Ureter (tissue), 1 donor: ENCODE measurements around the gene PUS1. TPM values are rescaled to one million over a fixed set of nuclear protein-coding genes. Genes with fewer than 3 reads are reported as not detected.
"Not testable (repeated sequence)": the region's sequence is repeated elsewhere in the genome, so short reads cannot be mapped to it uniquely, and the experiment has no call there.

Experiments used
- DNase-seq: peaks from one replicate; pipeline ENCODE4 v3.0.0-alpha.2; 2020; ENCODE audit warnings: low spot score
- total RNA-seq: library from RNA; stranded (reverse); gene quantifications from one replicate; pipeline ENCODE4 v1.2.4, GENCODE V29; 2023
- donor health status: DM: yes; HTN: yes; CAD: no.

The PUS1 gene
- total RNA-seq, 1 donor from 2014 or later: 46.9 TPM

GRCh38 chr12:131959641-131960589 is 30.8 kb downstream of the PUS1 start:
- DNase-seq: no peak

DNA sequence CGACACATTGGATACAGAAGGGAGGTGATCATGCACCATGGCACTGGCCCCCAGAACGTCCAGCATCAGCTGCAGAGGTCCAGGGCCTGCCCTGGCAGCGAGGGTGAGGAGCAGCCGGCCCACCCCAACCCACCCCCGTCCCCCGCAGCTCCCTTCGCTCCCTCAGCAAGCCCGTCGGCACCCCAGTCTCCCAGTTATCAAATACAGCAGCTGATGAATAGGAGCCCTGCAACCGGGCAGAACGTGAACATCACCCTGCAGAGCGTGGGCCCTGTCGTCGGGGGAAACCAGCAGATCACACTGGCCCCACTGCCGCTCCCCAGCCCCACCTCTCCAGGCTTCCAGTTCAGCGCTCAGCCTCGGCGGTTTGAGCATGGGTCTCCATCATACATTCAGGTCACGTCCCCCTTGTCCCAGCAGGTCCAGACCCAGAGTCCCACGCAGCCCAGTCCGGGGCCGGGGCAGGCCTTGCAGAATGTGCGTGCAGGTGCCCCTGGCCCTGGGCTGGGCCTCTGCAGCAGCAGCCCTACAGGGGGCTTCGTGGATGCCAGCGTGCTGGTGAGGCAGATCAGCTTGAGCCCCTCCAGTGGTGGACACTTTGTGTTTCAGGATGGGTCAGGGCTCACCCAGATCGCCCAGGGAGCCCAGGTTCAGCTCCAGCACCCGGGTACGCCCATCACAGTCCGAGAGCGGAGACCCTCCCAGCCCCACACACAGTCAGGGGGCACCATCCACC is 31.7 kb downstream of the PUS1 start:
- DNase-seq: not testable (repeated sequence)

DNA sequence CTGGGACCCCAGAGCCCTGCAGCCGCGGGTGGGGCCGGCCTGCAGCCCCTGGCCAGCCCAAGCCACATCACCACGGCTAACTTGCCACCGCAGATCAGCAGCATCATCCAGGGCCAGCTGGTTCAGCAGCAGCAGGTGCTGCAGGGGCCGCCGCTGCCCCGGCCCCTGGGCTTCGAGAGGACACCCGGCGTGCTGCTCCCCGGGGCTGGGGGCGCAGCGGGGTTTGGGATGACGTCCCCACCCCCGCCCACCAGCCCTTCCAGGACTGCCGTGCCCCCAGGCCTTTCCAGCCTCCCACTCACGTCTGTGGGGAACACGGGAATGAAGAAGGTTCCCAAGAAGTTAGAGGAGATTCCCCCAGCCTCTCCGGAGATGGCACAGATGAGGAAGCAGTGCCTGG is 32.3 kb downstream of the PUS1 start:
- not testable (repeated sequence) for DNase-seq

DNA sequence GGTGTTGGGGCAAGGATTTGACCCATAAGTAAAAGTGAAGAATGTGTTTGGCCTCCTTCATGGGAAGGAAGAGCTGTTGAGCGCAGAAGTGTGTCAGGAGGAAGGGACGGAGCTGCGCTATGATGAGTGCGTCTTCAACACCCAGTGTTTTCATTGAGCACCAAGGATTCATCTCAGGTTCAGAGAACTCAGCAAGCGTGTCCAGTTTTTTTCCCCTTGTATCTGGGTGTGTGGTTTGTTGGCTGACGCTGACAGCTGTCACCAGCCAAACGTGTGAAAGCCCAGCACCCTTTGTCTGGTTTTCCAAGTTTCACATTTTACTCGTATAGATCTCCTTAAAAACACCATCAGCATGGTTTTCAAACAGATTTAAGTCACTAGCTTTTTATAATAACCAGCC is 33.0 kb downstream of the PUS1 start:
- no peak for DNase-seq

- no peak for DNase-seq
Observed at GRCh38 chr12:131963381-131963780, 34.3 kb downstream of the PUS1 start.

- no peak for DNase-seq
Observed at GRCh38 chr12:131965073-131965472, 36.0 kb downstream of the PUS1 start.

DNA sequence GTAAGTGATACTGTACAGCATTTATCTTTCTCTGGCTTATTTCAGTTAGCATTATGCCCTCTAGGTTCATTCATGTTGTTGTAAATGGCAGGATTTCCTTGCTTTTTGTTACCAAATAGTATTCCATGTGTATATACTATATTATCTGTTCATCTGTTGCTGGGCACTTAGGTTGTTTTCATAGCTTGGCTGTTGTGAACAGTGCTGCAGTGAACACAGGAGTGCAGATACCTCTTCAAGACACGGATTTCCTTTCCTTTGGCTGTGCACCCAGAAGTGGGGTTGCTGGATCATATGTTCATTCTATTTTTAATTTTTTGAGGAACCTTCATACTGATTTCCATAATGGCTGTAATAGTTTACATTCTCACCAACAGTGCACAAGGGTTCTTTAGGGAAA is 42.1 kb downstream of the PUS1 start:
- no peak for DNase-seq

- DNase-seq: peak; percentile 23
Observed at GRCh38 chr12:131975228-131975627, 46.2 kb downstream of the PUS1 start.

DNA sequence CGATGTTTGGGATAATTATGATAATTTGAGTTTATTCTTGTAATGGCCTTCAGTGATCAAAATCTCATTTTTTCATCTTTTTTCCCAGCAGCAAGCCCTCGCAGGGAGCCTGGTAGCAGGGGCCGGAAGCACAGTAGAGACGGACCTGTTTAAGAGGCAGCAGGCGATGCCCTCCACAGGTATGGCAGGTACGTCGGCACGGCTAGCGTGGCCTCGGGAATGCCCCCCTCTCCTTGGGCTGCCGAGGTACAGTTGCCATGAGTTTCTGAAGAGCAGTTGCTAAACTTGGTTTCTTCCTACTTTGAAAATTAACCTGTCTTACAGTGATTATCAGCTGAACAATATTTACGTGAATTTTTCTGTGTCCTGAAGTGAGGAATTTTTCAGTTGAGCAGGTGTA is 50.5 kb downstream of the PUS1 start:
- DNase-seq: no peak

DNA sequence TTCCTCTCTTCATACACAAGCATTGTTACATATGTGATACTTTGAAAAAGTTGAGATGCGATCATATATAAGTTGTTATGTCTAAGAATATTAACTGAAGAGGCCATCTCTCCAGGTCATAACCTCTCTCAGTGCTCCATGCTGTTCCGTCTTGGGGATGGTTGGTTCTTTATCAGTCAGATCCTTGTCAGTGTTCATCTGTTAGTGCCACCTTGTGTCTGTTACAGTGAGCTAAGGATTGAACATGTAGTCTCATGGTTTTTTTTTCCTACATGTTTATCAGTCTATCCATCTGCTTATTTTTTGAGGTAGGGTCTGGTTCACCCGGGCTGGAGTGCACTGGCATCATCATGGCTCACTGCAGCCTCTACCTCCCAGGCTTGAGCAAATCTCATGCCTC is 51.2 kb downstream of the PUS1 start:
- DNase-seq: no peak

DNA sequence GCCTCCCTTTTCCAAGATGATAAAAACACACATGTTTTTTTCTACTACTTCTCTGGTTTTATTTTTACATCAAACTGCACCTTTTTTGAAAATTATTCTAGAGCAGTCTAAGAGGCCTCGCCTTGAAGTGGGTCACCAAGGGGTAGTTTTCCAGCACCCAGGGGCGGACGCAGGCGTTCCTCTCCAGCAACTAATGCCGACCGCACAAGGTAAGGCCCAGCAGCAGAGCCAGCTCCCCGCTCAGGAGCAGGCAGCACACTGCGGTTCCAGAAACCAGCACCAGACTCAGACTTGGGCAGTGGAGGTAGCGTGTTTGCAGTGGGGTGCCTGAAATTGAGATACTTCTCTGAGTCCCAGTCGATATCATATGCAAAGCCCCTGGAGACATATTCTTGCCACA is 52.3 kb downstream of the PUS1 start:
- DNase-seq: no peak

DNA sequence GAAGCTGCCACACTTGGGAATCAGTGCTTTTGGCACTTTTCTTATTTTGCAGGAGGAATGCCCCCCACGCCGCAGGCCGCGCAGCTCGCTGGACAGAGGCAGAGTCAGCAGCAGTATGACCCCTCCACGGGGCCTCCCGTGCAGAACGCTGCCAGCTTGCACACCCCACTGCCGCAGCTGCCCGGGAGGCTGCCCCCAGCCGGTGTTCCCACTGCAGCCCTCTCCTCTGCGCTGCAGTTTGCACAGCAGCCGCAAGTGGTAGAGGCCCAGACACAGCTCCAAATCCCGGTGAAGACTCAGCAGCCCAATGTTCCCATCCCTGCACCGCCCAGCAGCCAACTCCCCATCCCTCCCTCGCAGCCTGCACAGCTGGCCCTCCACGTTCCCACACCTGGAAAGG is 53.0 kb downstream of the PUS1 start:
- no peak for DNase-seq

DNA sequence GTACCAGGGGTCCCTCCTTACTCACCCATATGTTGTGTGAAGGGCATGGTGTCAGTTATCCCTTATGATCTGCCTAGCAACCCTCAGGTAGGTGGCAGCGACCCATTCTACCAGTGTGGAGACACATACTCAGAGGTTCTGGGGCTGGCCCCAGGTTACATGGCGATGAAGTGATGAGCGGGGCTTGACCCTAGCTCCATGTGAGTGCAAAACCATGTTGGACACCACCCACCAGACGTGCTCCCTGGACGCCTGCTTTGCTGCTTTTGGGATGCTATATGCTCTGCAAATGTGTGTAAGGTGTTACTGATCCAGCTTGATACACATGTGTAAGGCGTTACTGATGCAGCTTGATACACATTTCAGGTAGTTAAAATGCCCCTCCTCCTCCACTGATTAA is 54.0 kb downstream of the PUS1 start:
- no peak for DNase-seq

GRCh38 chr12:131983554-131983953 is 54.5 kb downstream of the PUS1 start:
- no peak for DNase-seq

DNA sequence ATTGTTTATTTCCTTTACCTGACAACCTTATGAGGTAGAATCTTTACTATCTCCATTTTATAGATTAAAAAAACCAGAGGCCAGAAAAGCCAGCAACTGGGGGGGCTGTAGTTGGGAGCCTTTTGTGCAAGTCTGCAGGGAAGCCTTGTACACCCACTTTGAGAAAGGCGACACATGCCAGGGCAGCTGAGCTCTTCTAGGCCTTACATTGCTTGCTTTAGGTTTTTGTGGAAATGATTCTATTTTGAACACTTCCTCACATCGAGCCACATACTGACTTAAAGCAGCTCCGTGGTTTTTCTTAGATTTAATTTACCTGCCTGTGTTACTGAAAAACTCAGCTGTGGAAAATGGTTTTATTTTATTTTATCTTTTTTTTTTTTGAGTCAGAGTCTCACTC is 55.3 kb downstream of the PUS1 start:
- no peak for DNase-seq

GRCh38 chr12:131985510-131985875 is 56.4 kb downstream of the PUS1 start:
- DNase-seq: not testable (repeated sequence)

DNA sequence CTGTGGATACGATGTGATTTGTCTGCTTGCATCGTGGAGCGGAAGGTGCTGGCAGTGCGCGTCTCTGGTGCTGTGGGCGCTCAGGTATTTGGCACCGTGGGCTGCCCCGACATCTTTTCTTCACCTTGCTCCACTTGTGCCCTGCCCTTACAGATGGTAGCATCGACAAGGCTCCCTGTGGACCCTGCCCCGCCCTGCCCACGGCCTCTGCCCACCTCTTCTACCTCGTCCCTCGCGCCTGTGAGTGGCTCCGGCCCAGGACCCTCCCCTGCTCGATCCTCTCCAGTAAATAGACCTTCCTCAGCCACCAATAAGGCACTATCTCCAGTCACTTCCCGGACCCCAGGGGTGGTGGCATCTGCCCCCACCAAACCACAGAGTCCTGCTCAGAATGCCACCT is 57.3 kb downstream of the PUS1 start:
- no peak for DNase-seq

GRCh38 chr12:131986910-131987309 is 57.8 kb downstream of the PUS1 start:
- DNase-seq: no peak

DNA sequence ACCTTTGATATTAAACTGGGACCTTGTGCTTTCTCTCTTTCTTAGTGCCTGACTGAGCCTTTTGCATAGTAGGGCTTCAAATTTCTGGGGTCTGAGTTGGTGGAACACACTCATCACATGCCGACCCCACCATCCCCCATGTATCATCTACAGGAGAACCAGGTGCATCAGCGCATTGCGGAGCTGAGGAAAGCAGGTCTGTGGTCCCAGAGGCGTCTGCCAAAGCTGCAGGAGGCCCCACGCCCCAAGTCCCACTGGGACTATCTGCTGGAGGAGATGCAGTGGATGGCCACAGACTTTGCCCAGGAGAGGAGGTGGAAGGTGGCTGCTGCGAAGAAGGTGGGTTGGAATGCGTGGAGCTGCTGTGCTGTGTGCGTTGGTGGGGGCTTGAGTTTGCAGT is 58.5 kb downstream of the PUS1 start:
- no peak for DNase-seq

- peak; percentile 17 for DNase-seq
Observed at GRCh38 chr12:131988054-131988796, 59.1 kb downstream of the PUS1 start.

DNA sequence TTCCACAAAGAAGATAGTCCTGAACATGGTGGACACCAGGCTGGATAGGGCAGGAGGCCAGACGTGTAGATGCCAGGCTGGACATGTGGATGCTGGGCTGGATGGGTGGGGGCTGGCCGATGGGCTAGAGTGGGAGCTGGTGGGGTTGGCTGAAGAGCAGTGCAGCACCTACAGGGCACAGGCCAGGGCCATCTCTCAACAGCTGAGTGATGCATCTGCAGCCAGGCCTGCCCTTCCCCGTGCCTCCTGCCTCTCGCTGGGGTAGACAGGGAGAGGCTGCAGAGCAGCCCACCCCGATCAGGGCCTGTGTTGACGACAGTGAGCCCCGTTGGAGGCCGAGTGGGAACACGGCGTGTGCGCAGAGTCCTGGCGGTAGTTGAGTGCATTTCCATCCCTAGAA is 59.9 kb downstream of the PUS1 start:
- DNase-seq: peak; percentile 23
